ENCODE measurements around the gene MTERF1. TPM values are rescaled to one million over a fixed set of nuclear protein-coding genes. Genes with fewer than 3 reads are reported as not detected.
A peak's percentile ranks its signal among the peaks of the same experiment; 100 is the strongest.

MTERF1 gene
- total and polyA plus RNA-seq, 2 of the 13 experiments (the other 11 are each of a cell fraction or from before 2014, with no cell fraction given): 5.5 to 19.3 TPM

GRCh38 chr7:91880413-91881241 is at the start of gene MTERF1 (continued):
- no peak for TF ChIP-seq ZNF530 (CRISPR knock-in tag; IDR thresholded peaks at IDR 0.05; ENCODE audit: low read depth)
- TF ChIP-seq U2AF1 (optimal IDR thresholded peaks at IDR 0.05; ENCODE audit: low read depth, low read length): no peak
- peak; percentile 26; the same call in 1 of the 2 replicates for TF ChIP-seq PRDM15 (CRISPR knock-in tag; IDR thresholded peaks at IDR 0.05)
- no peak for TF ChIP-seq ZNF552 (CRISPR knock-in tag; IDR thresholded peaks at IDR 0.05; ENCODE audit: borderline replicate concordance)
- peak; percentile 69; the same call in 1 of the 2 replicates for TF ChIP-seq STAT6 (CRISPR knock-in tag; IDR thresholded peaks at IDR 0.05; ENCODE audit: borderline replicate concordance)
- no peak for TF ChIP-seq HOXD1 (CRISPR knock-in tag; IDR thresholded peaks at IDR 0.05)
- TF ChIP-seq ZNF589 (CRISPR knock-in tag; conservative IDR thresholded peaks at IDR 0.05): no peak
- TF ChIP-seq ZBTB10 (CRISPR knock-in tag; IDR thresholded peaks at IDR 0.05; ENCODE audit: borderline replicate concordance): no peak
- TF ChIP-seq ZSCAN30 (CRISPR knock-in tag; IDR thresholded peaks at IDR 0.05): no peak; the same call in 1 of the 2 replicates
- TF ChIP-seq ZNF777 (CRISPR knock-in tag; IDR thresholded peaks at IDR 0.05): no peak; the same call in none of the 2 replicates
- no peak for TF ChIP-seq NR3C1 (CRISPR knock-in tag; IDR thresholded peaks at IDR 0.05)
- TF ChIP-seq ZKSCAN5 (CRISPR knock-in tag; IDR thresholded peaks at IDR 0.05): no peak
- no peak for TF ChIP-seq HDAC6 (IDR thresholded peaks at IDR 0.05; ENCODE audit: low read depth, low read length)
- TF ChIP-seq ZFP37 (CRISPR knock-in tag; IDR thresholded peaks at IDR 0.05; ENCODE audit: borderline replicate concordance): no peak
- TF ChIP-seq ATRX (CRISPR knock-in tag; IDR thresholded peaks at IDR 0.05; ENCODE audit: borderline replicate concordance): no peak
- peak; percentile 77; the same call in 1 of the 2 replicates for TF ChIP-seq ZNF280B (CRISPR knock-in tag; IDR thresholded peaks at IDR 0.05; ENCODE audit: borderline replicate concordance)
